ENCODE measurements around the gene CRACDL.

Gene CRACDL

DNA sequence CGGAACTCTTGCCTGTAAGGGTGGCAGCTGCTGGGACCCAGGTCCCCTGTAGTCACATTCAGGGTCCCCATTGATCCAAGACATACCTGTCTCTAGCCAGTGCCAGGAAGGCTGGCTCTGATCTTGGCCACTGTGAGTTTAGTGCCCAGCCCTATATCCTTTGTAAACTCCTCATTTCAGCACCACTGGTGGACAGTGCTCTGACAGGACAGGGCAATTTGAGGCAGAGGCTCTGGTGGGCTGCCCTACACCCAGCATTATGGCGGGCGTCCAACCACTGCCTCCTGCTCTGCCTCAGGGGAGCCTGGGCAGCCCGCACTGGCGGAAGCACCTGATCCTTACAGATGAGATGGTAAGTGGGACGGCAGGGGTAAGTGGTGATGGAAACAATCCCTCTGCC is 149.8 kb downstream of the CRACDL start:
- in situ Hi-C loops (cut with HindIII; ENCODE audit: low sequenced_read_pairs): no loop called here
- DNase-seq (ENCODE audit: low read depth): no peak
- H3K4me3 ChIP-seq (ENCODE audit: low read depth, low read length): no peak overlapping the region
- TF ChIP-seq, protein P1, sequence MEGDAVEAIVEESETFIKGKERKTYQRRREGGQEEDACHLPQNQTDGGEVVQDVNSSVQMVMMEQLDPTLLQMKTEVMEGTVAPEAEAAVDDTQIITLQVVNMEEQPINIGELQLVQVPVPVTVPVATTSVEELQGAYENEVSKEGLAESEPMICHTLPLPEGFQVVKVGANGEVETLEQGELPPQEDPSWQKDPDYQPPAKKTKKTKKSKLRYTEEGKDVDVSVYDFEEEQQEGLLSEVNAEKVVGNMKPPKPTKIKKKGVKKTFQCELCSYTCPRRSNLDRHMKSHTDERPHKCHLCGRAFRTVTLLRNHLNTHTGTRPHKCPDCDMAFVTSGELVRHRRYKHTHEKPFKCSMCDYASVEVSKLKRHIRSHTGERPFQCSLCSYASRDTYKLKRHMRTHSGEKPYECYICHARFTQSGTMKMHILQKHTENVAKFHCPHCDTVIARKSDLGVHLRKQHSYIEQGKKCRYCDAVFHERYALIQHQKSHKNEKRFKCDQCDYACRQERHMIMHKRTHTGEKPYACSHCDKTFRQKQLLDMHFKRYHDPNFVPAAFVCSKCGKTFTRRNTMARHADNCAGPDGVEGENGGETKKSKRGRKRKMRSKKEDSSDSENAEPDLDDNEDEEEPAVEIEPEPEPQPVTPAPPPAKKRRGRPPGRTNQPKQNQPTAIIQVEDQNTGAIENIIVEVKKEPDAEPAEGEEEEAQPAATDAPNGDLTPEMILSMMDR (IDR thresholded peaks at IDR 0.05; ENCODE audit: low read depth, low read length, missing control alignments): no peak

DNA sequence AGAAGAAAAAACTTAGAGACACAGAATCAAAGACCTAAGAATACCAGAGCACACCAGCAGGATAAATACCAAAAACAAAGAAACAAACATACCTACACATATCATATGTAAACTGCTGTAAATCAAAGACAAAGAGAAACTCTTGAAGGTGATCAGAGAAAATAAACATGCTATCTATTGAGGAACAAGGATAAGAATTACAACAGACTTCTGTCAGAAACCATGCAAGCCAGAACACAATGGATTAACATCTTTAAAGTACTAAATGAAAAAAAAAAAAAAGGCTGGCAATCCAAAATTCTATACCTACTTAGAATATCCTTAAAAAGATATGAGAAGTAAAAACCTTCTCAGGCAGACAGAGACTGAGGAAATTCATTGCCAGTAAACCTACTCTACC is 153.5 kb downstream of the CRACDL start:
- no peak overlapping the region for H3K4me3 ChIP-seq (ENCODE audit: low read depth, low read length)
- TF ChIP-seq, protein P1 (IDR thresholded peaks at IDR 0.05; ENCODE audit: low read depth, low read length, missing control alignments): no peak
- no peak for DNase-seq (ENCODE audit: low read depth)
- in situ Hi-C loops (cut with HindIII; ENCODE audit: low sequenced_read_pairs): no loop called here

DNA sequence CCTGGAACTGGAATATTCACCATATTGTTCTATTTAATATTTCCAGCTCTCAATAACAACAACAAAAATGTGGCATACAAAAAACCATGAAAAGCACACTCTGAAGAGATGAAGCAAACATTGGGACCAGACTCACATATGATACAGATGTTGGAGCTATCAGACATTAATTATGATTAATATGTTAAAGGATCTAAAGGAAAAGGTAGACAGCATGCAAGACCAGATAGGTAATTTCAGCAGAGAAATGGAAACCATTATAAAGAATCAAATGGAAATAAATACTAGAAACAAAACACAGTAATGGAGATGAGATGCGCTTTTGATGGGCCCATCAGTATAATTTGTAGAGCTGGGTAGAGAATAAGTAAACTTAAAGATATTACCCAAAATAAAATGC is 154.2 kb downstream of the CRACDL start:
- no peak for DNase-seq (ENCODE audit: low read depth)
- no peak overlapping the region for H3K4me3 ChIP-seq (ENCODE audit: low read depth, low read length)
- in situ Hi-C loops (cut with HindIII; ENCODE audit: low sequenced_read_pairs): no loop called here
- TF ChIP-seq, protein P1 (IDR thresholded peaks at IDR 0.05; ENCODE audit: low read depth, low read length, missing control alignments): no peak

DNA sequence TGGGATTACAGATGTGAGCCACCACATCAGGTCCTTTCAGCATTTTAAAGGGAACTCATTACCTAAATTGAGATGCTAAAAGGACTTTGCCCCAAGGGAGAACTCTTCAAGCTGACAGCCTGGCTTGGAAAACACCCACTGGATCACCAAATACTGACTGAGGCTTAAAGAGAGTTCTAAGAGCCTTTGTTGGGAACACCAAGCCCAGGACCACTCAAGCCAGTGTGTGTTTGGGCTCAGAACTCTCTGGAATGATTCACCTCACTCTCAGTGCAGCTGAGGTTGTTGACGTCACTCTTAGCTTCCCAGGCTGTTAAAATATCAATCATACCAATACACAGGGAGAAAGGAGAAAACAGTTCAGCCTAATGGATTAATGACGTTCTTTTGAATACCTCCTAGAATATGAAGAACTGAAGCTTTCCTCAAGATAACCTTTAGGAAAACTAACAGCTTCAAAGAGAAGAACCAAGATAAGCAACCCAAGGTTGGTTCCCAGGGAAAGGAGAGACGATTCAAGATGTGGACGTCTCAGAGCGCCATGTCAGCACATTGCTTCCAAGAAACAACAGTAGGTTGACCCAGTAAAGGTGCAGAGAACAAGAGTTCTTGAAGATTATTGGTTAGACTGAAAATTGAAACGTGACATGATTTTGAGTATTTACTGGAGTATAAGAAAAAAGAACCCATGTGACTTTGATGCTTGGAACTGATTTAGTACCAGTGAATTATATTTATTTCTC is 157.1 kb downstream of the CRACDL start:
- TF ChIP-seq, protein P1 (IDR thresholded peaks at IDR 0.05; ENCODE audit: low read depth, low read length, missing control alignments): no peak
- in situ Hi-C loops (cut with HindIII; ENCODE audit: low sequenced_read_pairs): no loop called here
- H3K4me3 ChIP-seq (ENCODE audit: low read depth, low read length): no peak overlapping the region
- DNase-seq (ENCODE audit: low read depth): no peak

DNA sequence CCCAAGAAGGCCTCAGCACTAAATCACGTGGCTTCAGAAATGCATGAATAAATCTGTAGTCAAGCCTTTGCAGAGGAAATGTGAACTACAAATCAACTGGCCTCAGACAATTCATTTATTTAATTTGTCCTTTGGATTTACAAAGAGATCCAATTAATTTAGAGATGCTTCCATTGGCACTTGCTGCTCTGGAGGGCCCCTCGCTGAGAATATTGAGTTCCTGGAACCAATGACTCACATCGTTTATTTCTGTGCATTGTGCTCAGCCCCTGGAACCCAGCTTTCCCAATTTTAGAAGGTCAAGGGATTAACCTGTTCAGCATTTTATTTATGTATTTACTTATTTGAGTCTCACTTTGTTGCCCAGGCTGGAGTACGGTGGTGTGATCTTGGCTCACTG is 157.9 kb downstream of the CRACDL start:
- TF ChIP-seq, protein P1 (IDR thresholded peaks at IDR 0.05; ENCODE audit: low read depth, low read length, missing control alignments): no peak
- no peak overlapping the region for H3K4me3 ChIP-seq (ENCODE audit: low read depth, low read length)
- DNase-seq (ENCODE audit: low read depth): no peak
- in situ Hi-C loops (cut with HindIII; ENCODE audit: low sequenced_read_pairs): no loop called here

- TF ChIP-seq, protein P1 (IDR thresholded peaks at IDR 0.05; ENCODE audit: low read depth, low read length, missing control alignments): no peak
- in situ Hi-C loops (cut with HindIII; ENCODE audit: low sequenced_read_pairs): no loop called here
- no peak overlapping the region for H3K4me3 ChIP-seq (ENCODE audit: low read depth, low read length)
- DNase-seq (ENCODE audit: low read depth): no peak
These were observed 158.3 kb downstream of the CRACDL start for GRCh38 chr2:98777710-98778109.

Measured in astrocyte of the cerebellum (primary cell).